RWPE1 (cell line): ENCODE results near the gene CCDC136.

Experiments
- CTCF ChIA-PET: fragments of 350-600 bp; sonication (Branson Sonifier 250); formaldehyde crosslinking; extraction: SDS; loops from one replicate; lab custom pipeline; 2021; lab: Yijun Ruan, JAX
- POLR2A ChIA-PET: fragments of 400-600 bp; formaldehyde crosslinking; extraction: SDS; loops from one replicate; lab custom pipeline; 2020; ENCODE audit warnings: antibody characterized with exemption; ENCODE audit not compliant: low non-redundant PET; lab: Yijun Ruan, JAX
- DNase-seq: peaks from one replicate; pipeline ENCODE4 v3.0.0; 2012; ENCODE audit warnings: low spot score
- H3K27ac ChIP-seq: fragments of 450-650 bp; 2 replicates; pipeline ENCODE4 v1.5.1; 2017
- CTCF ChIP-seq: fragments of 450-650 bp; conservative IDR thresholded peaks from 2 replicates; pipeline ENCODE4 v1.5.1; 2017; ENCODE audit warnings: low read depth, mild to moderate bottlenecking

Gene CCDC136

DNA sequence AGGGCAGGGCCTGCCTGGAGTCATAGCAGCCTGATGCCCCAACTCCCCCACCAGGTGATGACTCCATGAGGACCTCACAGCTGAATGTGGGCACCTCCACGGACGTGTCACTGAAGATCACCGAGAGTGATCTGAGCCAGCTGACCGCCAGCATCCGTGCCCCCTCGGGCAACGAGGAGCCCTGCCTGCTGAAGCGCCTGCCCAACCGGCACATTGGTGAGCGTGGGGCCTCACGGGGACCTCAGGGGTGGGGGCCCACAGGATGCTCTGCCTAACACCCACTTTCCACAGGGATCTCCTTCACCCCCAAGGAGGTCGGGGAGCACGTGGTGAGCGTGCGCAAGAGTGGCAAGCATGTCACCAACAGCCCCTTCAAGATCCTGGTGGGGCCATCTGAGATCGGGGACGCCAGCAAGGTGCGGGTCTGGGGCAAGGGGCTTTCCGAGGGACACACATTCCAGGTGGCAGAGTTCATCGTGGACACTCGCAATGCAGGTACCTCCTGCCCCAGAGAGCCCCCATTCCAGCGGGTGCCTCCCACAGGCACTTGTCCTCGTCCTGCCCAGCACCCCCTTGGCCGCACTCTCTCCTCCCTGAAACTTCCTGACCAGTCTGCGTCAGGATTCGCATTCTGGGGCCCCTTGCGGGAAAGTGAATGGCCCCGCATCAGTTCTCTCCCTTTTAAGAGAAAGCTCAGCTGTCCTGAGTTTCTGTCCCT lies 60.9 kb downstream of the CCDC136 start:
- no peak overlapping the region for H3K27ac ChIP-seq
- no peak for TF ChIP-seq CTCF
- DNase-seq = no peak
- POLR2A ChIA-PET = no interaction called here
- CTCF ChIA-PET = no interaction called here

GRCh38 chr7:128853799-128854198 lies 62.0 kb downstream of the CCDC136 start:
- DNase-seq = no peak
- TF ChIP-seq CTCF = no peak
- POLR2A ChIA-PET = no interaction called here
- CTCF ChIA-PET = no interaction called here
- no peak overlapping the region for H3K27ac ChIP-seq

DNA sequence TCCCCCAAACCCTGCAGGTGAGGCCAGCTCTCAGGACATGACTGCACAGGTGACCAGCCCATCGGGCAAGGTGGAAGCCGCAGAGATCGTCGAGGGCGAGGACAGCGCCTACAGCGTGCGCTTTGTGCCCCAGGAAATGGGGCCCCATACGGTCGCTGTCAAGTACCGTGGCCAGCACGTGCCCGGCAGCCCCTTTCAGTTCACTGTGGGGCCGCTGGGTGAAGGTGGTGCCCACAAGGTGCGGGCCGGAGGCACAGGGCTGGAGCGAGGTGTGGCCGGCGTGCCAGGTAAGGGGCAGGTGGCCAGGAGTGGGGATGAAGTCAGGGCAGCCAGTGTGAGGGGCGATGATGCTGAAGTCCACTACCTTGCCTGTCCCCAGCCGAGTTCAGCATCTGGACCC lies 62.6 kb downstream of the CCDC136 start:
- no peak for TF ChIP-seq CTCF
- POLR2A ChIA-PET = no interaction called here
- CTCF ChIA-PET = no interaction called here
- no peak for DNase-seq
- no peak overlapping the region for H3K27ac ChIP-seq

- POLR2A ChIA-PET = no interaction called here
- H3K27ac ChIP-seq = no peak overlapping the region
- TF ChIP-seq CTCF = no peak
- DNase-seq = no peak
- CTCF ChIA-PET = no interaction called here
Measured at GRCh38 chr7:128855559-128855958, 63.8 kb downstream of the CCDC136 start.

DNA sequence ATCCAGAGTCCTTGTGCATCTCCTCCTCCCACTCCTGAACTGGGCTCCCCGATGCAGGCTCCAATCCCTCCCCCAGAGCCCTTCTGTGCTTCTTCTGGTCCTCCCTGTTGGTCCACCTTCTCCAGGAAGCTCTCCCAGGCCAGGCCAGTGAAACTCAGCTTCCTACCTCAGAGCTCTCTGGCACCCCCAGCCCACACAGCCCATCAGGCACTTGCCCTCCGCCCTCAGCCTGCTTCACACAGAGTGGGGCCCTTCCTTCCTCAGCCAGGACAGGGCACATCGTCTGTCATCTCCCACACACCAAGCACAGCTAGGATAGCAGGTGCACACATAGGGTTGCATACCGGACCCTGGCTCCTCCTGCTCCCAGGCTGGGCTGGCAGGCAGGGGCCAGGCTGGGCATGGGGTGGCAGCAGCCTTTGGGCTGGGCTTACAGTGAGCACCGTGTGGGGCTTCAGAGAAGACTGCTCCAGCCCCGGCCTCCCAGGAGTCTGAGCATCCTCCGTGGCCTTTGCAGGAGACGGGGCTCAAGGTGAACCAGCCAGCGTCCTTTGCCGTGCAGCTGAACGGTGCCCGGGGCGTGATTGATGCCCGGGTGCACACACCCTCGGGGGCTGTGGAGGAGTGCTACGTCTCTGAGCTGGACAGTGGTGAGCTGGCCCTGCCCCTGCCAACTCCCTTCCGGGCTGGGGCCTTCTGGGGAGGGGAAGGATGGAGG lies 64.4 kb downstream of the CCDC136 start:
- ChIA-PET POLR2A (no interaction called here), CTCF (interaction anchor here (0.5 to 0.6 kb wide), 2 partner anchors 106 to 382 kb away, joined by 3 to 5 read pairs; no protein-coding TSS in a partner anchor)
- no peak for TF ChIP-seq CTCF
- H3K27ac ChIP-seq = no peak overlapping the region
- no peak for DNase-seq

DNA sequence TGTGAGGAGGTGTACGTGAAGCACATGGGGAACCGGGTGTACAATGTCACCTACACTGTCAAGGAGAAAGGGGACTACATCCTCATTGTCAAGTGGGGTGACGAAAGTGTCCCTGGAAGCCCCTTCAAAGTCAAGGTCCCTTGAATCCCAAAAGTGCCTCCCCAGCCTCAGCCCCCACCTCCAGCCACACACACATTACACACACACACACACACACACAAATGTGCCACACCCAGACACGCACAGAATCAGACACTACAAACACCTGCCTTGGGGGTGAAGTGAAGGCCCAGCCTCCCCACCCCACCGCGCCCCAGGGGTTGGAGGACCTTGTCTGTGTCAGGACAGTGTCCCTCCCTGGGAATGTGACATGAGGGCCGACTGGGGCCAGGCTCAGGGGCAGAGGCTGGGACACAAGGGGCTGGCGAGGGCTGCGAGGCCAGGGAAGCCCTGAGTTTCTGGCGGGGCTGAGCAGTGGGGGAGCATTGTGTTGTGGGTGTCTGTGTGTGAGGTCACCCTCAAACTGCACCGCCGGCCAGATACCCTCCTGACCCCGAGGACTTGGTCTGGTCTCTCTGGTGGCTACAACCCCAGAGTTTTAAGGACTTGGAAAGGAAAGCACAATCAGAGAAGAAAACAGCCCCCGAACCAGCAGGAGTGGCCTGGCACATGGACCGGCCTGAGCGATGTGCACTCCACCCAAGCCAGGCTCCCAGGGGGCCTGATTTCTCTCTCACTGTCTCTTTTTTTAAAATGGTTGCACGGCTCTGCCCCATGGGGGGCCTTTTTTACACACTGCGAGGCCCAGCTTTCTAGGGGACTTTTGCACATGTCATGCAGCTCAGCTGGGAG lies 66.8 kb downstream of the CCDC136 start:
- ChIA-PET CTCF (no interaction called here), POLR2A (no interaction called here)
- no peak for TF ChIP-seq CTCF
- H3K27ac ChIP-seq = peak overlapping the region; percentile 23; the same call in 1 of the 2 replicates
- DNase-seq = no peak
